GM13976 (cell line): ENCODE measurements around the gene TMEM63C.

ENCODE experiments used
- DNase-seq: peaks from one replicate; pipeline ENCODE4 v3.0.0; 2012; ENCODE audit warnings: low spot score
- CTCF ChIP-seq: IDR thresholded peaks from 2 replicates; pipeline ENCODE4 v1.5.1; 2012; ENCODE audit warnings: borderline replicate concordance, mild to moderate bottlenecking; ENCODE audit not compliant: insufficient read depth; ENCODE audit errors: extremely low read depth, missing control alignments, control extremely low read depth
- in situ Hi-C: fragments of 300-500 bp; cut with MboI; formaldehyde crosslinking; loops from one replicate; pipeline ENCODE4 v1.12.0; 2022; ENCODE audit warnings: low sequenced_read_pairs, mixed read lengths, inconsistent platforms; ENCODE audit not compliant: unreplicated experiment

The TMEM63C gene

GRCh38 chr14:77225254-77225653 lies 43.7 kb downstream of the TMEM63C start:
- in situ Hi-C loops = no loop called here
- no peak for TF ChIP-seq CTCF
- DNase-seq = no peak

- no peak for DNase-seq
- no peak for TF ChIP-seq CTCF
- in situ Hi-C loops = no loop called here
Measured at GRCh38 chr14:77225892-77226557, 44.4 kb downstream of the TMEM63C start.

- DNase-seq = no peak
- in situ Hi-C loops = no loop called here
- no peak for TF ChIP-seq CTCF
Measured at GRCh38 chr14:77228056-77228455, 46.5 kb downstream of the TMEM63C start.

GRCh38 chr14:77230914-77231313 lies 49.3 kb downstream of the TMEM63C start:
- no peak for DNase-seq
- in situ Hi-C loops = no loop called here
- no peak for TF ChIP-seq CTCF

DNA sequence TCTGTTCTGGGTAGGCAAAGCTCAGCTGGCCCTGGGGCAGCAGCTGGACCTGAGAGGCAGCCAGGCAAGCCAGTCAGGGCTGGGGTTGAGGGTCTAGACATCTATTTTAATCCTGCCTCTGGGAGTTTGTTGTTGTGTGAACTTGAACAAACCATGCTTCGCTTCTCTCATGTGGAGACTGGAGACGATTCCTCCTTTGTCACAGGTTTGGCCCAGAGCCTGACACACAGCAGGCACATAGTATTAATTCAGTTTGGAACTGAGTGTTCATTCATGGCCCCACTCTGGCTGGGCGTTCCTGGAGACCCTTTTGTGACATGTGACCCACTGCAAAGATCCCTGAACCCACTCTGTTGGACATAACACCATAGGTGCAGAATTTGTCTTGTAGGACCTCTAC lies 50.1 kb downstream of the TMEM63C start:
- in situ Hi-C loops = no loop called here
- DNase-seq = no peak
- no peak for TF ChIP-seq CTCF

- in situ Hi-C loops = no loop called here
- TF ChIP-seq CTCF = no peak
Measured at GRCh38 chr14:77236814-77237213, 55.2 kb downstream of the TMEM63C start.

DNA sequence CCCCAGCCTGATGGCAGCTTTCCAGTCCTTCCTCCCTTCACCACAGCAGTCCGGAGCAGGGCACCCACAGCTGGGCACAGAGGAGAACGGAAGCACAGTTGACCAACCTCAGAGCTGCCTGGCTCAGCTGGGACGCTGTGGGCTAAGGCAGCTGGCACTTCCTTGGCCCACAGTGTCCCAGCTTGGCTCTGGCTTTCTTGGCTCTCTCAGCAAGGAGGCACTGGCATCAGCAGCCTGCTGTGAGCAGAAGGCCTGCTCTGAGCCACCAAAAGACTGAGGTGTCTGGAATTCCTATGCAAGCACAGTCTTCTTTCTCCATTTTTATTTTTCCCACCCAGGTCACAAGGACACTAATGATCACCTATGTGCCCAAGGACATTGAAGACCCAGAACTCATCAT lies 56.8 kb downstream of the TMEM63C start:
- DNase-seq = no peak
- no peak for TF ChIP-seq CTCF
- in situ Hi-C loops = no loop called here

More at GRCh38 chr14:77236814-77237213, 55.2 kb downstream of the TMEM63C start:
- no peak for DNase-seq
